Suppressor macrophage (primary cell): ENCODE results near the gene MAPK12.

Source experiments
- DNase-seq, 4 experiments: peaks; one replicate each; pipeline ENCODE4 v3.0.0-alpha.2; 2020 to 2022
- total RNA-seq, 17 experiments: gene quantifications; one replicate each; lab custom pipeline; 2026; ENCODE audit warnings: mixed read lengths in 6 of 17, inconsistent platforms in 3 of 17; lab: John Stamatoyannopoulos, UW

MAPK12 gene
- total RNA-seq, result 0.07 to 8.0 (median 1.8) reads per million in 17 experiments

DNA sequence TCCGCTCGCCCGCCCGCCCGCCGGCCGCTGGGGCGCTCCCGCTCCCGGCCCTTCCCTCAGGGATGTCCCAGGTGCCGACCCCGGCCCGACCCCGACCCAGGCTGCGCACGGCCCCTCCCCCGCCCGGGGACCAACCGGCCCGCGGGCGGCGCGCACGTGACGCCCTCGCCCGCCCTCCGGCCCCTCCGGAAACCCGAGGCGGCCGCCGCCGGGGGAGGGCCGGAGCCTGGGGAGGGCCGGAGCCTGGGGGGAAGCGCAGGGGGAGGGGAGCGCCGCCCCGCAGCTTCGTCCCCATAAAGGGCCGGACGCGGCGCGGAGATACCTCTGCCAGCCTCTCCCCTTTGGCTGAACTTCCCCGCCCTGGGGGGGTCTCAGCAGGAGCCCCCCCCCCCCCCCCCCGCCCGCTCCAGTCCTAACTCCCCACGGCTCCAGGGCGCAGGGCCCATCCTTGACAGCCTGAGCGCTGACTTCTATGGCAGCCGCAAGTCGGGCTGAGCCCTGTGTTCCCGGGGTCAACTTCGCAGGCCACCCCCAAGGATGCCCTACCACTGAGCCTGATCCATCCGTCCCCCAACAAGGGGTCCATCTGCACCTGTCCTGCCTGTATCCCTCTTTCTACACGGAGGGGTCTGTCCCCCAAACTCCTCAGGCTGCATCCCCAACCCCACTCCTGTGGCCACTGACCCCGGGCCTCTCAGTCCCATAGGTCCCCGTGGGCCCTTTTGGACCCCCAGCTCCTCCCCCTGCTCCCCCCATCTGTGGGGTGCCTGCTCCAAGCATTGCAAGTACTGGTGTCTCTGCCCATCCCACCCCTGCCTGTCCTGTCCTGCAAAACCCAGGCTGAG, at the start of gene MAPK12:
TSS of gene MAPK12 (minus strand) at position 69 of the 845 bp plus-strand sequence. CDS start 174 bp downstream, outside the sequence.
- DNase-seq, result peak in 2 of 4 experiments; percentile 51 to 60

- no peak for DNase-seq
Observed at GRCh38 chr22:50310949-50311444, 49.5 kb upstream of the MAPK12 start.

- no peak for DNase-seq
Observed at GRCh38 chr22:50310031-50310722, 48.7 kb upstream of the MAPK12 start.

DNA sequence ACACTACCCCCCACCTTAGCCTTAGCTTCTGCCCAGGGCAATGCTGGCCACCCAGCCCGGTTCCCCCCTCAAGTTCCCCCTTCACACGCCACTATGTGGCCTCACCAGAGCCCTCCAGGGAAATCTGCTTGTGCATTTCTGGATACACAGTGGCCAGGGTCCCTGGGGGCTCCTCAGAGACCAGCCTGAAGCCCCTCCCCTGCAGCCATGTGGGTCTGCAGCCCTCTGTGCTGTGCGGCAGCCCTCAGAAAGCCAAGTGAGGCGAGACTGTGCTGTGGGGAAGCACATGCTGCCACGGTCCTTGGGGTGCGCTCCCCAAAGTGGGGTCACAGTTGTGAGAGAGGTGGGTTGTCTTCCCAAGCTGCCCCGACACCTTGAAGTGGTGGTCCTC, 48.1 kb upstream of the MAPK12 start:
- no peak for DNase-seq

GRCh38 chr22:50308986-50309600, 47.6 kb upstream of the MAPK12 start:
- peak in 2 of 4 experiments; percentile 39 to 50 for DNase-seq

DNA sequence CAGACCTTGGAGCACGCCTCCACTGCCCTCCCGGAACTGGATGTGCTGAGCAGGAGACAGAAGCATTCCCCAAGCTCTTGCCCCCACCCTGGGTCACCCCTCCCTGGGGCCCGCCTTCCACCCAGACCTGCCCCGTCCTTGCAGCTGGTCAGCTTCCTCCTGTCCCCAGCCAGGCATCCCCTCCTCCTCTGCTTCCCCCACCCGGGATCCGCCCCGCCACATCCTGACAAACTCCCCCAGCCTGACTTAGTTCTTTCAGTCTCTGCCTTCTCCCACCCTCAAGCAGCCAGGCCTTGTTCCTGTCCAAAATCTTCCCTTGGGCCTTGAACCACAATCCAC, 47.1 kb upstream of the MAPK12 start:
- peak; percentile 87 to 96 (median 94) for DNase-seq

- DNase-seq, result peak; percentile 21 to 69 (median 52)
Observed at GRCh38 chr22:50307890-50308596, 46.6 kb upstream of the MAPK12 start.

- DNase-seq, result peak; percentile 75 to 92 (median 84)
Observed at GRCh38 chr22:50306753-50307749, 45.6 kb upstream of the MAPK12 start, which contains the start of gene PLXNB2. Gene PLXNB2 (minus strand): TSS chr22:50307646. CDS start chr22:50290584, 17,062 bp downstream.

DNA sequence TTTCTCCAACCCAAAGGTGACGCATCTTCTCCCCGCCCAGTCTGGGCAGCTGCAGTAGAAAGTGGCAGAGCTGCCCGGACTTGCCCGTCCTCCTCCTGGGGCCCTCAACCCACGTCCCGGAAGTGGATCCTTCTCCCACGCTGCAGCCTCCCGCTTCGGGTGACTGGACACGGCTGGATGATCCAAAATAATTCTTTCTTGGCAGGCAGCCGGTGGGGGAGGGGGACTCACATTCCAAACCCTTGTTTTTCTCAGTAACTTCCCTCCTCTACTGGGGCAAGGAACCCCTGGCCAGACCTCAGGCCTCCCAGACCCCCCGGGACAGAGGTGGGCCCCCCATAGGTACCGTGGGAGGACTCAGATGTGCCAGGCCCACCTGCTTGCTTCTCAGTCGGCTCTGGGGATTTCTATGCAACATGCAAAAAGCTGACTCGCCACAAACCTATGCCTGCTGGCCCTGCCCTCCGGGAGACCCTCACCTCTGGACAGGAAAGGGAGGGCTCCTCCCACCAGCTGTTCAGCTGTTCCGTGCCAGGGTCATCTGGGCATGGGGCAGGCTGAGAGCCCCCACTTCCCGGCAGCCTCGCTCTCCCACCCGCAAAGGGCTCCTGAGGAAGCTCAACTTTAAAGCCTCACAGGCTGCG, 44.6 kb upstream of the MAPK12 start:
- peak; percentile 93 to 97 (median 96) for DNase-seq

DNA sequence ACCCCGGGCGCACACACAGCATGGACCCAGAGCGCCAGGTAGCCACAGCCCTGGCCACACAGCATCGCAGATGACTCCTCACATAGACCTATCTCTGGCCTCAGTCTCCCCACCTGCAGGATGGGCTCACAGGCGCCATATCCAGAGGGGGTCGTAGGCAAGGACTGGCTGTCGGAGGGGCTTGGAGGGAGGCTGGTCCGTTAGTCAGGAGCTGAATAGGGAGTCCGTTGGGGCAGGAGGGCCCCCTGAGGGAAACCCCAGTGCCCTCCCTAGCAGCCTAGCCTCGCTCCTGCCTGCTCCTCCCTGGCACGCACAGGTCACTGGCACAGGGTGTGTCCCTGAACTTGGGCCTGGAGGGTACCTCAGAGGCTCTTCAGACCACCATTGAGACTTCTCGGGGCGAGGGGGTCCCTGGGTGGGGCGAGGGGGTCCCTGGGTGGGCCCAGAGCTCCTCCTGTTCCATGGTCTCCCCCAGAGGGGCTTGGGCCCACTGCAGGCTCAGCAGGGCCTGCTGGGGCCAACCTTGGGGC, 44.0 kb upstream of the MAPK12 start:
- no peak for DNase-seq

DNA sequence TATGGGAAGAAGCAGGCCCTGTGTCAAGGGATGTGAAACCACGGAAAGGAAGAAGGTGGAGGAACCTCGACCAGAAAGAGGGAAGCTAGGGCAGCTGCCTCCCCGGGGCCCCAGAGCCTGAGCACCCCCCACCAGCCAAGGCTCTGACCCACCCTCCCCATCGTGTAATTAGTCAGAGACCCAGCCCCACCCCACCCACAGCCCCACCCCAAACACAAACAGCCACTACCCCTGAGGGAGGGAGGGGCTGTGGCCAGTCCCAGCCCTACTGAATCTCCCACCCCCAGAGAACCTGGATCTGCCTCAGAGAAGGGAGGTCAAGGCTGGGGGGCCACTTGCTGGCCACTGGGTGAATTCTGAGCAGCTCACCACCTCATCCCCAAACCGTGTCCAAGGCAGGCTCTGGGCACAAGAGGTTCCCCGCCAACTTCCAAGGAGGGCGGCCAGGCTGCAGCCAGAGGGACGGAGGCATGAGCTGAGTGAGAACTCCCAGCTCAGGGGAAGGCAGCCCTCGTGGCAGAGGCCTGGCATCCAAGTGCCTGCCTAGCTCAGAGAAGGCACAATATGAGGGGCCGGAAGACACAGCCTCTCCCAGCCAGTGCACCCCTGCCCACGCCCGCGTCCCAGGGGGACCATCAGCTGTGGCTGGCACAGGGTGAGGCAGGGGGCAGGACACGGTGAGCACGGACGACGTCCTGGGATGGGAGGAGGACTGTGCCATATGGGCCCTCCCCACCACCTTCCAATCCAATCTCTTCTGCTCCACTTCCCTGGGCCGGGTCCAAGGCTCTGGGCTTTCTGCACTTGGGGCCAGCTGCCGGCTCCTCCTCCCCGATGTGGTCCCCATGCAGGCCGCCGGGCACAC, 43.3 kb upstream of the MAPK12 start:
- peak; percentile 72 to 92 (median 86) for DNase-seq

GRCh38 chr22:50303848-50304527, 42.5 kb upstream of the MAPK12 start:
- peak; percentile 73 to 88 (median 82) for DNase-seq

DNA sequence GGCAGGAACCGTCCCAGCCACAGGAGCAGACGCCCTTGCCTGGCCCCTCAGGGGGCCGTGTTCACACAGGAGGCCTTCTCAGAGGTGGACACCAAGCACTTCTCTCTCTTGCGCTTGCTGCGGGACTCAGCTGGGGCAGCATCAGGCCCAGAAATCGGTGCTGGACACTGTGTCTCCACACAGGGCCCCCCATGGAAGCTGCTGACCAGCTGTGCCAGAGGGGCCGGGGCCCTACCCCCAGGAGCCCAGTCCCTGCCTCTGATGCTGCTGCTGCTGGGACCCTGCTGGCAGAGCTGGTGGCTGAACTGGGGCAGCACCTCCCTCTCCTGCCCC, 42.0 kb upstream of the MAPK12 start:
- no peak for DNase-seq

DNA sequence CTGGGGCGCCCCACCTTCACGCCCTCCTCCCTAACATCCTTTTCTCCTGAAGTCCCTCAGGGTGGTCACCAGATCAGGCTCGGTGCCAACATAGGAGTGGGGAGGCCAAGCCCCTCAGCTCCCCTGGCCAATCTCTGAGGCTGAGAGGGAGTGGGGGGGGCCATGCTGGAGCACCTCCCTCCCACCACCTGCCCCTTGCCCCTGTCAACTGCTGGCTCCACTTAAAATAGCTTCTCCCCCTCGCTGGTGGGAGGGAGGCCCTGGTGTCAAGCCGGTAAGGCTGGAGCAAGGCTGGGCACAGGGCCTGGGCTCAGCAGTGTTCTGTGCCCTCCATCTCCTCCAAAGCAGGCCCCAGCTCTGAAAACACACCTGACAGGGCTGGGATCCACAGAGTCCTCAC, 41.1 kb upstream of the MAPK12 start:
- no peak for DNase-seq

DNA sequence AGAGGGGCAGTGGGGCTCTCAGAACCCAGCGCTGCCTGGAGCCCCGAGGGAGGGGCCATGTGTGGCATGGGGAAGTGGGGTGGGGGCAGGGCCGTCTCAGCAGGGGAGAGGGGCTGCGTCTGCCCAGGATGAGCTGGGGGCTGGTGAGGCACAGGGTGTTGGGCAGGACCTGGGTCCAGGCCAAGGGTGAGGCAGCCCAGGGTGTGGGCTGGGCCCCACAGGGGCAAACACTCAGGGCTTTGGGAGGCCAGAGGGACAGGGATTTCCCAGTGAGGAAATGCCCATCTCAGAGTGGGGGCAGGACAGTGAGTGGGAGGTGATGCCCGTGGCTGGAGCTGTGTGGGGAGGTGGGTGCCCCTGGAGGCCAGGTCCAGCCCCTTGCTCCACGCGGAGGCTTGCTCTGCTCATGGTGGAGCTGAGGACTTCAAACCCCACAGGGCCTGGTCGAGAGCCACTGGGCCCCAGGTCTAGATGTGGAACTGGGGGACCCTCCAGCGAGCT, 40.6 kb upstream of the MAPK12 start:
- DNase-seq, result peak; percentile 29 to 70 (median 59)

DNA sequence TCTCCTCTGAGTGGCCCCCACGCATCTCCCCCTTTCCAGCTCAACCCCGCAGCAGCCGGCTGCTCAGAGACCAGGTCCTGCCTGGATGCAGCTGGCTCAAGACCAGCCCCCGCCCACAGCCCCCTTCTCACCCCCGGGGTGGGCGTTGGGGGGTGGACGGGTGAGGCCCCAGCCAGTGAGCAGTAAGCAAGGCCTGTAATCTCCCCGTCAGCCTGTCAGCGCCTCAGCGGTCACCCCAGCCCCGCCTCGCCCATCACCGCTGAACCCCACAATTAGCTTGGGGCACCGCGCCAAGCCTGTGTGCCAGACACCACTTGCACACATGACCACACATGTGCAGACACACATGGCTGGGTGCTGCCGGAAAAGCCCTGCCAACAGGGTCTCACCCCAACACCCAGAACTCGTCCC, 40.1 kb upstream of the MAPK12 start:
- no peak for DNase-seq

DNA sequence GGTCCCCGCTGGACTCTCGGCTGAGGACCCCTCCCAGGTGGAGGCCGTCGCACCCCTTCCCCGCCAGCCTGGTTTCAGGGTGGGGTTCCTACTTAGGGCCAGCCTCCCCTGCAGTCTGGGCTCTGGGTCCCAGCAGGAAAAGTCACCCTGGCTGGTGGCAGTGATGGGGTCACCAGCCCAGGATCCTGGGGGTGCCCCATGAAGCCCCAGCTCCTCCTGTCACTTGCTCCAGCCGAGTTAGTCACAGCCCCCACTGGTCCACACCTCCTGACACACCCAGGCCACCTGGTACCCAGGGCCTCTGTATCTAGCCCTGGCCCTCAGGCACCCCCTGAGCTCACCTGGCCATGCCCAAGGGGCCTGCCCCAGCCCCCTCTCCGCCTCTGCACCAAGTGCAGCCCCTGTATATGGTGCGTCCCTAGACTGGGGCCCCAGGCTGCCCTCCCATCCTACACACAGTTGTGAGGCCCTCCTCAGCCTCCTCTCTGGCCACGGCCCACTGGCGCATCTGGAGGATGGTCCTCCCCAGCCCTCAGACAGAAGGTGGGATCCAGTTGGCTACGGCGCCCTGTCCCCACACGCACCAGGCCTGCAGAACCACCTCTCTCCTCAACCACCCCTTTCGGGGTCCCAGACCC, 39.3 kb upstream of the MAPK12 start:
- DNase-seq, result no peak
